Activated CD4-positive, alpha-beta T cell treated with anti-CD3 and anti-CD28 coated beads, Interleukin-2, amount 50 U/mL, for 4 hours (primary cell): ENCODE measurements around the gene PLEKHA6.
A peak's percentile ranks its signal among the peaks of the same experiment; 100 is the strongest.

Experiments
- DNase-seq, 2 experiments: peaks; one replicate each; pipeline ENCODE4 v3.0.0-alpha.2; 2020

Gene PLEKHA6

GRCh38 chr1:204359474-204360255 lies at the start of gene PLEKHA6:
PLEKHA6 (minus strand) TSS chr1:204359929; CDS start chr1:204273727, 86,202 bp downstream.
- DNase-seq = no peak

- DNase-seq = no peak
Measured at GRCh38 chr1:204409123-204409522, 49.4 kb upstream of the PLEKHA6 start.

GRCh38 chr1:204408602-204409001 lies 48.9 kb upstream of the PLEKHA6 start:
- DNase-seq = no peak

GRCh38 chr1:204408074-204408507 lies 48.4 kb upstream of the PLEKHA6 start:
- no peak for DNase-seq

GRCh38 chr1:204407295-204407971 lies 47.7 kb upstream of the PLEKHA6 start:
- DNase-seq = no peak

GRCh38 chr1:204406621-204407020 lies 46.9 kb upstream of the PLEKHA6 start:
- DNase-seq = no peak

GRCh38 chr1:204405988-204406387 lies 46.3 kb upstream of the PLEKHA6 start:
- DNase-seq = no peak

- DNase-seq = no peak
Measured at GRCh38 chr1:204404629-204405028, 44.9 kb upstream of the PLEKHA6 start.

GRCh38 chr1:204402391-204402790 lies 42.7 kb upstream of the PLEKHA6 start:
- DNase-seq = no peak

- no peak for DNase-seq
Measured at GRCh38 chr1:204401730-204402129, 42.0 kb upstream of the PLEKHA6 start.

- DNase-seq = no peak
Measured at GRCh38 chr1:204400882-204401510, 41.3 kb upstream of the PLEKHA6 start.

GRCh38 chr1:204398197-204399125 lies 38.7 kb upstream of the PLEKHA6 start:
- peak; percentile 34 to 49 for DNase-seq

GRCh38 chr1:204396015-204396583 lies 36.4 kb upstream of the PLEKHA6 start:
- DNase-seq = no peak

- DNase-seq = no peak
Measured at GRCh38 chr1:204391629-204392028, 31.9 kb upstream of the PLEKHA6 start.

- no peak for DNase-seq
Measured at GRCh38 chr1:204390751-204391466, 31.2 kb upstream of the PLEKHA6 start.

GRCh38 chr1:204385727-204386126 lies 26.0 kb upstream of the PLEKHA6 start:
- DNase-seq = no peak

- DNase-seq = no peak
Measured at GRCh38 chr1:204384636-204385352, 25.1 kb upstream of the PLEKHA6 start.

- no peak for DNase-seq
Measured at GRCh38 chr1:204383163-204383904, 23.6 kb upstream of the PLEKHA6 start.

GRCh38 chr1:204382714-204383083 lies 23.0 kb upstream of the PLEKHA6 start:
- no peak for DNase-seq

- DNase-seq = no peak
Measured at GRCh38 chr1:204380293-204380831, 20.6 kb upstream of the PLEKHA6 start.
